Measurements from ENCODE around the gene CUX1. TPM values are rescaled to one million over a fixed set of nuclear protein-coding genes. Genes with fewer than 3 reads are reported as not detected.
A peak's percentile ranks its signal among the peaks of the same experiment; 100 is the strongest.

CUX1 gene
- total RNA-seq, 1 donor from 2014 or later: 50.6 TPM

DNA sequence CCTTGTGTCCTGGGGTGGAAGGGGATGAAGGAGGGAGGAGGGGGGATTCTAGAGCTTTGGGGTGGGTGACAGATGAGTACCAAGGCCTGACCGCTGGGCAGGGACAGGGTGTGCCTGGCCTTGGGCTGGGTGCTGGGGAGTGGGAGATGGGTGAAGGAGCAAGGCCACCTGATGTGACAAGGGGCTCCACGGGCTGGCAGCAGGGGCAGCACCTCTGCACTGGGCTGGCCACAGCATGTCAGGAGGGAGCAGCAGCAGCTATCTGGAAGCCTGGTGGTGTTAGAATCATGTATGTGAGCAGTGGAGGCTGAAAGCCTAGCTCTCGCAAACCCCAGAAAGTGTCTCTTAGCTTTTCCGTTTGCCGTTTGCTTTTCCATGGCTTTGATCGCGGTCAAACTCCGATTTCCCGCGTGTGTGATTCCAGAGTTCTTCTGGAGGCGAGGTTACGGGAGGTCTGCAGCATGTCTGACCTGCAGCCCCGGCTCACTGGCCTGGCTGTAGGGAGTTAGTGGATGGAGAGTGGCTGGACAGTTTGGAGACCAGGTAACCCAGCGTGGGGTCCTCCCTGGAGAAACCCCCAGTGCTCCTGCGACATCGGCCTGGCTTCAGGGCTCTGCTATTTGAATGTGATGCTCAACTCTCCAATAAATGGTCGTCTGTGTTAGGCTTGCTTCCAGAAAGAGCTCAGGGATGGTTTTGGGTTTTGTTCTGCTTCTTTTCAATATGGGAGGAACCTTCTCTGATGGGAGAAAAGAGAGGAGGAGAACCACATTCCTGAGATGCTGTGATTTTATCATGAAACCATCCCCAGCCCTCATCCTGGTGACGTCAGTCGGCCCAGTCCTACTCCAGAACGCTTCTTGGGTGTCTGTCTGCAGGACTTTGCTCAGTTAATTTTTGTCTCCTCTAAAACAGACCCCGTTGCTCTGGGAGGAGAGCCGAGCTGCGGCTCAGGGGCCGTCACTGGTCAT is 105.5 kb downstream of the CUX1 start:
- Histone ChIP-seq H3K4me1 (ENCODE audit: insufficient read depth, low read length) (peaks cover 25% of the 10 kb centered on the region), H3K4me2 (ENCODE audit: low read length) (peak overlapping the region; percentile 77), H3K4me3 (ENCODE audit: insufficient read depth, low read depth, low read length) (no peak overlapping the region), H2AFZ (ENCODE audit: low read depth, low read length) (no peak overlapping the region), H4K20me1 (ENCODE audit: insufficient read depth, low read length) (peaks cover 5% of the 10 kb centered on the region), H3K27me3 (ENCODE audit: insufficient read depth, low read length) (no peaks in the 10 kb centered on the region), H3K79me2 (ENCODE audit: insufficient read depth, low read length) (peaks cover 21% of the 10 kb centered on the region), H3K9ac (ENCODE audit: low read length) (peak overlapping the region; percentile 77), H3K36me3 (ENCODE audit: insufficient read depth, low read length) (peaks cover under 1% of the 10 kb centered on the region), H3K9me3 (ENCODE audit: insufficient read depth, low read depth, low read length) (no peaks in the 10 kb centered on the region), H3K27ac (ENCODE audit: low read depth, low read length) (peak overlapping the region; percentile 85)
- no peaks in the 10 kb centered on the region for H3K27me3 Mint-ChIP-seq (ENCODE audit: low read depth, unreplicated experiment)
- H3K27ac Mint-ChIP-seq (ENCODE audit: unreplicated experiment): peak overlapping the region; percentile 78
- peak; percentile 77 for DNase-seq (ENCODE audit: low read depth)
- H3K9me3 Mint-ChIP-seq (ENCODE audit: unreplicated experiment): no peaks in the 10 kb centered on the region
- no peak for TF ChIP-seq EZH2 (IDR thresholded peaks at IDR 0.05; ENCODE audit: insufficient read depth, low read length)
- TF ChIP-seq, protein P1, sequence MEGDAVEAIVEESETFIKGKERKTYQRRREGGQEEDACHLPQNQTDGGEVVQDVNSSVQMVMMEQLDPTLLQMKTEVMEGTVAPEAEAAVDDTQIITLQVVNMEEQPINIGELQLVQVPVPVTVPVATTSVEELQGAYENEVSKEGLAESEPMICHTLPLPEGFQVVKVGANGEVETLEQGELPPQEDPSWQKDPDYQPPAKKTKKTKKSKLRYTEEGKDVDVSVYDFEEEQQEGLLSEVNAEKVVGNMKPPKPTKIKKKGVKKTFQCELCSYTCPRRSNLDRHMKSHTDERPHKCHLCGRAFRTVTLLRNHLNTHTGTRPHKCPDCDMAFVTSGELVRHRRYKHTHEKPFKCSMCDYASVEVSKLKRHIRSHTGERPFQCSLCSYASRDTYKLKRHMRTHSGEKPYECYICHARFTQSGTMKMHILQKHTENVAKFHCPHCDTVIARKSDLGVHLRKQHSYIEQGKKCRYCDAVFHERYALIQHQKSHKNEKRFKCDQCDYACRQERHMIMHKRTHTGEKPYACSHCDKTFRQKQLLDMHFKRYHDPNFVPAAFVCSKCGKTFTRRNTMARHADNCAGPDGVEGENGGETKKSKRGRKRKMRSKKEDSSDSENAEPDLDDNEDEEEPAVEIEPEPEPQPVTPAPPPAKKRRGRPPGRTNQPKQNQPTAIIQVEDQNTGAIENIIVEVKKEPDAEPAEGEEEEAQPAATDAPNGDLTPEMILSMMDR (IDR thresholded peaks at IDR 0.05; ENCODE audit: insufficient read depth, low read depth, low read length): no peak
- H3K4me1 Mint-ChIP-seq (ENCODE audit: low read depth, unreplicated experiment): peaks cover 22% of the 10 kb centered on the region
- no peak for FAIRE-seq
- H3K4me3 Mint-ChIP-seq (ENCODE audit: unreplicated experiment): peak overlapping the region; percentile 66
- peaks cover 22% of the 10 kb centered on the region for H3K36me3 Mint-ChIP-seq (ENCODE audit: low read depth, unreplicated experiment)

DNA sequence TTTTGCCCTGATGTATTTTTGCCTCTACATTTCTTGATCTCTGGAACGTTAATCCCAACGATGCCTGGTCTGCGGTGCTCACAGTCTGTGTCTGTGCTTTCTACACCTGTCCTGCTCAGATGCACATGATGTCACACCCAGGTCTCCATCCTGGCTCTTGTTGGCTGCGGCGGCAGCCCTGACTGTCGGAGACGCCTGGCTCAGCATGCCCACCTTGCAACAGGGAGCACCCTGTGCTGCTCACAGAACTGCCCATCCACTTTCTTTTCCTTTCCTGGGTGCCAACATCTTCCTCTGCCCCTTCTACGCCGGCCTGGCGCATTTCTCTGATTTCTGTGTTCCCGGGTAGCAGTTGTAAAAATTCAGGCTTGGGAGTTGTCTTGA is 106.2 kb downstream of the CUX1 start:
- H3K4me1 ChIP-seq (ENCODE audit: insufficient read depth, low read length): peaks cover 25% of the 10 kb centered on the region
- Mint-ChIP-seq H3K4me1 (ENCODE audit: low read depth, unreplicated experiment) (peaks cover 22% of the 10 kb centered on the region), H3K9me3 (ENCODE audit: unreplicated experiment) (no peaks in the 10 kb centered on the region), H3K4me3 (ENCODE audit: unreplicated experiment) (peak overlapping the region; percentile 56), H3K27ac (ENCODE audit: unreplicated experiment) (peak overlapping the region; percentile 78), H3K27me3 (ENCODE audit: low read depth, unreplicated experiment) (no peaks in the 10 kb centered on the region), H3K36me3 (ENCODE audit: low read depth, unreplicated experiment) (peaks cover 19% of the 10 kb centered on the region)
- H2AFZ ChIP-seq (ENCODE audit: low read depth, low read length): no peak overlapping the region
- peak overlapping the region; percentile 85 for H3K27ac ChIP-seq (ENCODE audit: low read depth, low read length)
- no peak for FAIRE-seq
- no peak overlapping the region for H3K4me3 ChIP-seq (ENCODE audit: insufficient read depth, low read depth, low read length)
- no peaks in the 10 kb centered on the region for H3K36me3 ChIP-seq (ENCODE audit: insufficient read depth, low read length)
- H3K9me3 ChIP-seq (ENCODE audit: insufficient read depth, low read depth, low read length): no peaks in the 10 kb centered on the region
- H3K27me3 ChIP-seq (ENCODE audit: insufficient read depth, low read length): no peaks in the 10 kb centered on the region
- H3K79me2 ChIP-seq (ENCODE audit: insufficient read depth, low read length): peaks cover 21% of the 10 kb centered on the region
- H4K20me1 ChIP-seq (ENCODE audit: insufficient read depth, low read length): peaks cover 5% of the 10 kb centered on the region
- H3K9ac ChIP-seq (ENCODE audit: low read length): peak overlapping the region; percentile 77
- TF ChIP-seq, protein P1 (IDR thresholded peaks at IDR 0.05; ENCODE audit: insufficient read depth, low read depth, low read length): no peak
- no peak for TF ChIP-seq EZH2 (IDR thresholded peaks at IDR 0.05; ENCODE audit: insufficient read depth, low read length)
- no peak for DNase-seq (ENCODE audit: low read depth)
- peak overlapping the region; percentile 77 for H3K4me2 ChIP-seq (ENCODE audit: low read length)

All from astrocyte (in vitro differentiated cells and primary cell).